Keratinocyte (primary cell): ENCODE results near the gene MED12L. TPM values are rescaled to one million over a fixed set of nuclear protein-coding genes. Genes with fewer than 3 reads are reported as not detected.

Source experiments
- DNase-seq: peaks from one replicate; pipeline ENCODE4 v3.0.0-alpha.2; 2011; ENCODE audit warnings: low read depth, missing footprints, low spot score
- FAIRE-seq: peaks from 2 replicates; lab custom pipeline; 2011; peaks lifted over from hg19 to GRCh38; lab: Jason Lieb, UNC
- H2AFZ ChIP-seq: 2 replicates; pipeline ENCODE4 v1.6.0; 2012; ENCODE audit warnings: low read length, control low read depth, inconsistent platforms; ENCODE audit not compliant: control insufficient read depth
- H3K27ac ChIP-seq: 2 replicates; pipeline ENCODE4 v1.5.1; 2011; ENCODE audit warnings: low read length; ENCODE audit not compliant: control insufficient read depth, insufficient read depth
- H3K27me3 ChIP-seq: 3 replicates; pipeline ENCODE4 v1.6.0; 2011; ENCODE audit warnings: low read length; ENCODE audit not compliant: control insufficient read depth, insufficient read depth; ENCODE audit errors: extremely low read depth
- H3K36me3 ChIP-seq, 2 experiments: 2 replicates in 1 of 2; 3 replicates in 1 of 2; pipeline ENCODE4 v1.5.1; 2011; ENCODE audit warnings: low read length in 2 of 2, mild to moderate bottlenecking in 1 of 2; ENCODE audit not compliant: control insufficient read depth in 2 of 2, insufficient read depth in 2 of 2; ENCODE audit errors: extremely low read depth in 1 of 2
- H3K4me1 ChIP-seq: 3 replicates; pipeline ENCODE4 v1.5.1; 2011; ENCODE audit warnings: low read length; ENCODE audit not compliant: control insufficient read depth, insufficient read depth; ENCODE audit errors: extremely low read depth
- H3K4me2 ChIP-seq: 3 replicates; pipeline ENCODE4 v1.6.0; 2011; ENCODE audit warnings: low read depth, low read length; ENCODE audit not compliant: control insufficient read depth, insufficient read depth; ENCODE audit errors: extremely low read depth
- H3K4me3 ChIP-seq, 3 experiments: fragments of 200-600 bp in 1 of 3; sonication (generic) in 1 of 3; 2 replicates in 2 of 3; 3 replicates in 1 of 3; pipeline ENCODE4 v1.5.1; 2011 to 2016; ENCODE audit warnings: low read length in 3 of 3, mild to moderate bottlenecking in 3 of 3, control low read depth in 2 of 3, inconsistent platforms in 1 of 3, low read depth in 1 of 3, mixed read lengths in 1 of 3, mixed run types in 1 of 3, moderate library complexity in 1 of 3; ENCODE audit not compliant: control insufficient read depth in 2 of 3, insufficient read depth in 2 of 3; ENCODE audit errors: extremely low read depth in 1 of 3
- H3K79me2 ChIP-seq: 2 replicates; pipeline ENCODE4 v1.6.0; 2012; ENCODE audit warnings: low read length; ENCODE audit not compliant: control insufficient read depth, insufficient read depth
- H3K9ac ChIP-seq: 3 replicates; pipeline ENCODE4 v1.6.0; 2011; ENCODE audit warnings: low read length; ENCODE audit not compliant: control insufficient read depth, insufficient read depth; ENCODE audit errors: extremely low read depth
- H3K9me1 ChIP-seq: 3 replicates; pipeline ENCODE4 v1.6.0; 2011; ENCODE audit warnings: low read length; ENCODE audit not compliant: control insufficient read depth, insufficient read depth; ENCODE audit errors: extremely low read depth
- H3K9me3 ChIP-seq: 2 replicates; pipeline ENCODE4 v1.5.1; 2012; ENCODE audit warnings: low read depth, low read length; ENCODE audit not compliant: control insufficient read depth
- H4K20me1 ChIP-seq: 3 replicates; pipeline ENCODE4 v1.6.0; 2011; ENCODE audit warnings: low read length; ENCODE audit not compliant: control insufficient read depth, insufficient read depth; ENCODE audit errors: extremely low read depth
- CTCF ChIP-seq, 3 experiments: IDR thresholded peaks in 1 of 3; conservative IDR thresholded peaks in 1 of 3; optimal IDR thresholded peaks in 1 of 3; 2 replicates in 2 of 3; 3 replicates in 1 of 3; pipeline versions ENCODE3 to v1.5.1; 2011; ENCODE audit warnings: low read length in 3 of 3, mild to moderate bottlenecking in 3 of 3, moderate library complexity in 2 of 3, control low read depth in 1 of 3, inconsistent platforms in 1 of 3; ENCODE audit not compliant: insufficient read depth in 2 of 3; ENCODE audit errors: extremely low read depth in 1 of 3
- EZH2 ChIP-seq: IDR thresholded peaks from one replicate; pipeline ENCODE4 v1.6.1; 2012; ENCODE audit warnings: inconsistent platforms, mild to moderate bottlenecking, low read length, moderate library complexity
- dilution Hi-C: fragments of 300-500 bp; cut with MboI; formaldehyde crosslinking; loops from one replicate; pipeline ENCODE4 v1.7.0; 2020; ENCODE audit warnings: low sequenced_read_pairs; ENCODE audit not compliant: extremely low pct_ligation_motif_present
- polyA plus RNA-seq, 5 experiments: library from polyadenylated mRNA; depleted of rRNA in 3 of 5; stranded (reverse) in 3 of 5; stranded (forward) in 1 of 5; unstranded in 1 of 5; fragments of >200 nt; gene quantifications; 1 replicate in 1 of 5; 2 replicates in 3 of 5; 3 replicates in 1 of 5; pipeline versions ENCODE4 v1.2.1 to v1.2.3, GENCODE V29; 2011 to 2012; ENCODE audit warnings: missing spikeins in 2 of 5, low read depth in 1 of 5, low replicate concordance in 1 of 5

Gene MED12L
- polyA plus RNA-seq, 1 donor (not counting 4 experiments of a cell fraction or from before 2014, with no cell fraction given) = 0.04 TPM

- no peak overlapping the region for H3K4me3 ChIP-seq
- H2AFZ ChIP-seq = no peak overlapping the region
- H4K20me1 ChIP-seq = no peaks in the 10 kb centered on the region
- no peaks in the 10 kb centered on the region for H3K79me2 ChIP-seq
- no peaks in the 10 kb centered on the region for H3K36me3 ChIP-seq
- no peak overlapping the region for H3K4me2 ChIP-seq
- no peak overlapping the region for H3K27ac ChIP-seq
- DNase-seq (no peak), FAIRE-seq (no peak)
- H3K9me3 ChIP-seq = no peaks in the 10 kb centered on the region
- dilution Hi-C loops = no loop called here
- H3K9ac ChIP-seq = no peak overlapping the region
- TF ChIP-seq EZH2 (no peak), CTCF (optimal IDR thresholded peaks at IDR 0.05 in 1 of 3, IDR thresholded peaks at IDR 0.05 in 1 of 3, conservative IDR thresholded peaks at IDR 0.05 in 1 of 3; ENCODE audit: extremely low read depth in 1 of 3, insufficient read depth in 2 of 3, low read length in 3 of 3) (no peak)
- no peaks in the 10 kb centered on the region for H3K9me1 ChIP-seq
- peaks cover 4% of the 10 kb centered on the region for H3K4me1 ChIP-seq
- H3K27me3 ChIP-seq = no peaks in the 10 kb centered on the region
Observed at GRCh38 chr3:151147299-151147698, 61.8 kb downstream of the MED12L start.

GRCh38 chr3:151152455-151153079 lies 67.1 kb downstream of the MED12L start:
- H3K9me1 ChIP-seq = no peaks in the 10 kb centered on the region
- H3K4me3 ChIP-seq = no peak overlapping the region
- no peak overlapping the region for H3K27ac ChIP-seq
- TF ChIP-seq EZH2 = no peak
- no peak for TF ChIP-seq CTCF (optimal IDR thresholded peaks at IDR 0.05 in 1 of 3, IDR thresholded peaks at IDR 0.05 in 1 of 3, conservative IDR thresholded peaks at IDR 0.05 in 1 of 3; ENCODE audit: extremely low read depth in 1 of 3, insufficient read depth in 2 of 3, low read length in 3 of 3)
- H2AFZ ChIP-seq = no peak overlapping the region
- no peak overlapping the region for H3K9ac ChIP-seq
- dilution Hi-C loops = no loop called here
- no peak for FAIRE-seq
- no peaks in the 10 kb centered on the region for H3K4me1 ChIP-seq
- H3K4me2 ChIP-seq = no peak overlapping the region
- H3K27me3 ChIP-seq = no peaks in the 10 kb centered on the region
- no peaks in the 10 kb centered on the region for H3K36me3 ChIP-seq
- no peaks in the 10 kb centered on the region for H3K79me2 ChIP-seq
- DNase-seq = no peak
- H4K20me1 ChIP-seq = no peaks in the 10 kb centered on the region
- no peaks in the 10 kb centered on the region for H3K9me3 ChIP-seq
